Glomerular visceral epithelial cell (primary cell): ENCODE data around the gene PDE8A.
"Not testable (repeated sequence)": the region's sequence is repeated elsewhere in the genome, so short reads cannot be mapped to it uniquely, and the experiment has no call there.

Source experiments
- DNase-seq: peaks from one replicate; pipeline ENCODE4 v3.0.0-alpha.2; 2016; ENCODE audit errors: extremely low spot score

PDE8A gene

DNA sequence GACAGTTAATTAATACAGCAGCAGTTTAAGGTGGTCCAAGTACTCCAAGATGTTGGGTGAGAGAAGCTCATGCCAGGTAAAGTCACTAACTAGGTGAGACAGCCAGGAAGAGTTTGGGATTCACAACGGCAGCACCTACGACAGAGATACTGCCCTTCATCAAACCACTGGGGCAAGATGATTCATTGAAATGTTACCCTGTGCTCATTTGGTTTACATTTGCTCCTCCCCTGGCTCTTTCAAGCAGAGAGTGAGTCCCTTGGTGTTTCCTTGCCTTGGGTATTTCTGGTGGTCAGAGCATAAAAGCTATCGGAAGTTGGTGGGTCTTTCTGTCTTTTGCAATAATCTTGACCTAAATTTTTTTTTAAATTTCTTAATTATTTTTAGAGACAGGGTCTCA lies 19.9 kb upstream of the PDE8A start:
- peak; percentile 15 for DNase-seq

DNA sequence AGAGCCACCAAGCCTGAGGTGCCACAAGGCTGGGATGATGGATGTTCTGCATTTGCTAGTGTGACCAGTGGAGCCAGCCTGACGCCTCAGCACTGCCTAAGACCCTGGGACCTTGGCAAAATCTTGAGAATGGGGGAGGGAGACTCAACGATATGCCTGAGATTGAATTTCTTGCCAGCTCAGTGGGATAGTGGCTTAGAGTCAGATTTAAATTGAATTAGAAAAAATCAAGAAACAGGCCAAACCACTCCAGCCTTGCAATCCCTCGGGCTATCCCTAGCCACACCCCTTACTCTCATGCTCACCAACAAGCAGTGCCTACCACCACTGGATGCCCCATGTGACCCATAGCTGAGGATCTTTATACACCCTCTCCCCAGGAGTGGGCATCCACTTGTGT lies 18.7 kb upstream of the PDE8A start:
- DNase-seq, result no peak

- DNase-seq, result no peak
Measured at GRCh38 chr15:84967380-84967779, 14.3 kb upstream of the PDE8A start.

- no peak for DNase-seq
Measured at GRCh38 chr15:84968301-84968700, 13.4 kb upstream of the PDE8A start.

DNA sequence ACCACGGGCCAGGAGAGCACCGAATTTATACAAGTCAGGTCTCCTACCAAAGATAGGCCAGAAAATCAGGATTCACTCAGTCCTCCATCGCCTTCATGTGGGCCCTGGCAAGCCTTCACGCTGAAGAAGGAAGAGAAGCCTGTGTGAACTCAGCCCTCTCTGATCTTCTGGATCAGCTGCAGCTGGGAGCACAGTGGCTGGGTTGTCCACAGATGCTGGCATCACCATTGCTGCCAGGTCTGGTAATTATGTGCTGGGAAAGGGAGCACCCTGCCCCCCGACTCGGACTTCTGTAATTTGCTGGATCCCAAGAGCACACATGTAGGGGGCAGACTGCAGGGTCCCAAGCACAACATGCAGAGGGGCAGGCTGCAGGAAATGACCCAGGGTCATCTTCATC lies 12.4 kb upstream of the PDE8A start:
- no peak for DNase-seq

GRCh38 chr15:84970843-84971242 lies 10.8 kb upstream of the PDE8A start:
- DNase-seq, result no peak

DNA sequence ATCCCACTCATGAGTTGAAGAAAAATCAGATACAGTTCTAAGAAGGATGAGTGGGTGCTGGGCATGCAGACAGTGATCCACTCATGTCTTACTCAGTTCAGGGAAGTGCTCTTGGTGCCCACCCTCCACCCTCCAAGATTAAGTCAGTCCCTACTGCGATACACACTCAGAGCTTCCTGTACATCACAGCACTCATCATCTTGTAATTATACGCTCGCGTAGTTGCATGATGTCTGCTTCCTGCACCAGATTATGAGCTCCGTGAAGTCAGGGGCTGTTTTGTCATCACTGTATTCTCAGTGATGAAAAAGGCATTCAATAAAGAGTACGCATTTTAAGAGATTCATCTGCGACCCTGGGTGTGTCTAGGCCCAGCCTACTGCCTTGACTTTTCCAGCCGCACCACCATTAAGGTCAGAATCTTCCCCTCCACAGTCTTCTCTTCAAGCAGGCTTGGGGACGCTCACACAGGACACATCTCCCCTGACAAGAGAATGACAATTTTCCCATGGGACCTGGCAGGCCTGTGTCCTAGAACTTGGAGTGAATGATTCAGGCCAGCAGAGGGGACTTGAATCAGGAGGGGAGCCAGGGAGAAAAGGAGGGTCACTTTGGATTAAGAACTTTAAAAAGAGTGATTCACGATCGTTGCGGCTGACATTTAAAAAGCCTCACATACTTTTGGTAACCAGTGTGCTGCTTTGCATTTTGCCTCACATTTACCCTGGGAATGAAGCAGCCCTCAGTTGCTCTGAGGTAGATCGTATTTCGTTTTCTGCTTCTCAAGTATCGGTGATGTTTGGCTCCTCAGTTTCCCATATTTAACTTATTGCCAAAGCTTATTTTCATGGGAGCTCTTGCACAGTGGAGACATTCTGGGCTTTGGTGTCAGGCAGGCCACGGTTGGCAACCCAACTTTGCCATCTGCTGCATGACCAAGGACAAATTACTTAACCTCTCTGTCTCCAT lies 7.9 kb upstream of the PDE8A start:
- no peak for DNase-seq

GRCh38 chr15:84975871-84976351 lies 5.7 kb upstream of the PDE8A start:
- DNase-seq, result no peak

DNA sequence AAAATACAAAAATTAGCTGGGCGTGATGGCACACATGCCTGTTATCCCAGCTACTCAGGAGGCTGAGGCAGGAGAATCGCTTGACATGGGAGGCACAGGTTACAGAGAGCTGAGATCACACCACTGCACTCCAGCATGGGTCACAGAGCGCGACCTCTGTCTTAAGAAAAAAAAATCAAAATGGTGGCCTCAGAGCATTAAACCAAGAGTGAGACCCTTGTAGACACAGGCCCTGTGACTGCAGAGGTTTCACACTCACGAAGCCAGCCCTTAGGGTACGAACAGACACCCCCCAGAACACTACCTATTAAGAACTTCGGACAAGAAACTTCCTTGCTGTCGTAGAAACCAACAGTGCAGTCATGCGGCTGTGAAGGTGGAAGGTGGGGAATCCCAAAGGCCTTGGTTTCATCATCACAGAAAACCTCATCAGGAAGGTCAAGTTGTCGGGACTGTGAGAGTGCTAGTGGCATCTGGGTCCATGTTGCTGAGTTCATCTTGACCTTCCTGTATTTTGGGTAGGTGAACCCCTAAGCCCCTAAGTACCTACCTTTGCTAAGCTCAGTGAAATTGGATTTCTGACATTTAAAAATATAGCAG lies 4.8 kb upstream of the PDE8A start:
- DNase-seq, result no peak

GRCh38 chr15:84979651-84980050 lies 2.0 kb upstream of the PDE8A start:
- no peak for DNase-seq

DNA sequence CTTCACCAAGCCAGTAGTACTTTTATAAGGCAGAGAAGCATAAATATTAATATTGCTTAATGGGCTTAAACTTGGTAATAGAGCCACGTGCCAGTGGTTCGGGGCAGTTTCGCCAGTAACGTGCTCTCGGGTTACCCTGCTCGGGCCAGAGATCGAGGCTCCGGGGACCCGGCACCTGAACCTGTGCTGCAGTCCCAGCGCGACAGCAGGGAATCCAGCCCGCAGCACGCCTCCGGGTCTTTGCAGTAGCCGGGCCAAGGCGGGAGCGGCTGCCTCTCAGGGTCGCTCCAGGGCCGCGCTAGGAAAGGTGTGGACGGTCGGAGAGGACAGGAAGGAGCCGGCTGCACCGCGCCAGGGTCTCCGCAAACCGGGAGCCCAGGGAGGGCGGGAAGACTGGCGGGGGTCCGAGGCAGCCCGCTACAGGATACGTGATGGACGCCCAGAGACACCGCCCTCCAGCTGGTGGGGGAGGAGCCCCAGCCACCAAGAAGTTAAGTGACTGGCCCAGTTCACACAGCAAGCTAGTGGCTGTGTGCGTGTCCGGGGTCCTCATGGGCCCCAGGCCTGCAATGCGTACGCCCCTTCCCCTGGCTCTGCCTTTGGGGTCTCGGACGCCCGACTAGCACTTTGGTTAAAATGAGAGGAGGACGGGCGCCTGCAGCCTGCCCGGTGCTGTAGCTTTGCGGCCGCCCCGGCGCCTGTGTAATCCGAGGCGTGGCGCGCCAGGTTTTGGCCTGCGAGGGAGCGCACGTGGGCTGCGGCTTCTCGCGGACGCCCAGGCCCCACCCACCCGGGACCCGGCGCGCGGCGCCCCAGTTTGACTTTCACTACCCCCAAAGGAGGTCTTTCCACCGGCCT lies 1.2 kb upstream of the PDE8A start:
- DNase-seq, result peak; percentile 77

DNA sequence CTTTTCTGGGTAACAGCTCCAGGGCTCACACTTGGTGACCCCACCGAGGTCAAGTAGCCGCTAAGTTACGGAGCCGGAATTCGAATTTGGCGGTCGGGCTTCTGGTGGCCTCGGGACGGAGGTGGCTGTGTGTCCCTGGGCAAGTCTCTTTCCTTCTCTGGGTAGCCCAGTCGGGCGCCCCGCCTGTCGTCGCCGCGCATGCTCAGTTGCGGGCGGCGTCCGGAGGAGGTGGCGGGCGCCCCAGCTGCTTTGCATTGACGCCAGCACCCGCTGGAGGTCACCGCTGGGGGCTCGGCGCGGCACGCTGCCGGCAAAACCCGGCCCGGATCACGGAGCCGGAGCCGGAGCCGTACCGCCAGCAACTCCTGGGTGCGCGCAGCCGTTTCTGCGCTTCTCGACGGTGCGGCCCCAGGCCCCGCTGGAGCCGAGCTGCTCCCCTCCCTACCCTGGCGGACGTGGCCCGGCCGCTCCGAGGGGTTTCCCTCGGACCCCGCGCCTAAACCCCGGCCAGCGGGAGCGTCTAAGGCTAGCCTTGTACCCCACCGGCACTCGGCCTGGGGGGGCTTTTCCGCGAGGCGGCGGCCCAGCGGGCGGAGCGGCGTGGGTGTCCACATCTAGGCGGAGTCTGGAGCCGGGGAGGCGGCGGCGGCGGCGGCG lies 474 bp upstream of the PDE8A start:
- DNase-seq, result peak; percentile 98

- DNase-seq, result peak; percentile 39
Measured at GRCh38 chr15:84982301-84982920, 755 bp downstream of the PDE8A start.

DNA sequence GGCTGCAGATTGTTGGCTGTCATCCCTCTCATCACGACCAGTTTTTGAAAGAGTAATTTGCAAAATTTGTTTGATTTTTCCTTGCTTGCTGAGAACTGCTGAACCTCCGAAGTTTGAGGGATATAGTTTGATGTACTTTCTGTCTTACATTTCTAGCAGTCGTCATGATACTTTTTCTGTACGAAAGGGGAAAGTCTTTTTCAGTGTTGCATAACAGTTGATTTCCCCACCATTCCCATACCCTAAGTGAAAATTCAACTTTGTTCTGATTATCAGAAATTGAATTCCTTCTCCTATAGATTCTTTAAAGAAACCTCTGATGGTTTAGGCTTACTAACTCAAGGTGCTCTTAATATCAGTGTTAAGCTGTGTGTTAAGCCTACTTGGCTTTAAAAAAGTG lies 1.6 kb downstream of the PDE8A start:
- DNase-seq, result no peak

GRCh38 chr15:84983711-84984110 lies 2.1 kb downstream of the PDE8A start:
- DNase-seq, result no peak

DNA sequence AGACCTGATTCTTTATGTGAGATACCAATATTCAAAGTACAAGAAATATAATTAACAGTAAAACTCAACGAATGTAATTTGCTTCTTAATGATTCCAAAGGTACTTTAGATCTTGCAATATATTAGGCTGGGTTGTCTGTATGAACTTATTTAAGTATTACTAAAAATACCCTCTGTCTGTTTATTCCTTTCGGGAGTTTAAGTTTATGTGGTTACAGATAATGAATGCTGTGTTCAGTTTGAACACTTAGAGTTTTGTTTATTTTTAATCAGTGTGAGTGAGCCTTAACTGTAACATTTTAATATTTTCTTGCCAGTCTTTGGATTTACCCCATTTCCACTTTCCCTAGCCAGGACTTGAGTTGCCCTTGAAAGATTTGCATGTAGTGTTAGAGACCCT lies 3.5 kb downstream of the PDE8A start:
- DNase-seq, result no peak

GRCh38 chr15:84987351-84987750 lies 5.7 kb downstream of the PDE8A start:
- not testable (repeated sequence) for DNase-seq

DNA sequence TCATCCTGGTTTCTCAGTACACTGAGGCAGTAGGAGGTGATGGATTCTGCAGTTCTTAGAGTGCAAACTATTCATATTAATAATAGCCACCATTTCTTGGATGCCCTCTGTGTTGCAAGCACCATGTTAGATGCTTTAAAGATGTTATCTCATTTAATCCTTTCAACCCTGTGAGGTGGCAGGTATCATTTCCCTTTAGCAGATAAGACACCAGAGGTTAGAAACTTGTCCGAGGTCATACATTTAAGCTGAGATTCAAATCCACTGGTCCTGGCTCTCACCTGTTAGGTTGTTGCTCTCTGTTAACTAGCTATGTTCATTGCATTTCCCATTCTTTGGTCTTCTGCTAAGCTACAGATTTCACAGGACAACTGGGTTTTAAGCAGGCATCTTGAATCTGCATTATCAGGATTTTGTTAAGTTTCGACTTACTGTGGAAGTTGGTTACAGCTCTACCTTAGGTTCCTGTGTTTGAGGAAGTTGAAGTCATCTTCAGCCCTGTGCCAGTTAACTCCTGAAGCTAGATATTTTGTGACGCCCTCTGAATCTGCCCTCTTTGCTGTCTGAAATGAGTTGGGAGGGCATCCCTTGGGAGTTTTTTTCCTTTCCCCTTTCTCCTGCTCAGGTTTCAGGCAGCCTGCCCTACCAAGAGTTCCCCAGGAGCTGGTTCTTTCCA lies 6.4 kb downstream of the PDE8A start:
- DNase-seq, result no peak

GRCh38 chr15:84988909-84989644 lies 7.4 kb downstream of the PDE8A start:
- DNase-seq, result no peak

DNA sequence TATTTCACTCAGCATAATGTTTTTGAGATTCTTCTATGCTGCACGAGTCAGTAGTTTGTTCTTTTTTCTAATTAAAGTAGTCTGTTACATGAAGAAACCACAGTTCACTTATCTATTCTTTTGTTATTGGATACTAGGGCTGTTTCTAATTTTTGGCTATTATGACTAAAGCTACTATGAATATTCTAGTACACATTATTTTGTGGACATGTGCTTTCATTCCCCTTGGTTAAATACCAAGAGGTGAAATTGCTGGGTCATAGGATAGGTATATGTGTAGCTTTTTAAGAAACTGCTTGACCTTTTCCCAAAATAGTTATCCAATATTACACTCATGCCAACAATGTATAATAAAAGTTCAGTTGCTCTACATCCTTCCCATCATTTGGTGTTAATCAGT lies 8.9 kb downstream of the PDE8A start:
- DNase-seq, result no peak
